ENCODE measurements around the gene CAMK2D.

Gene CAMK2D

DNA sequence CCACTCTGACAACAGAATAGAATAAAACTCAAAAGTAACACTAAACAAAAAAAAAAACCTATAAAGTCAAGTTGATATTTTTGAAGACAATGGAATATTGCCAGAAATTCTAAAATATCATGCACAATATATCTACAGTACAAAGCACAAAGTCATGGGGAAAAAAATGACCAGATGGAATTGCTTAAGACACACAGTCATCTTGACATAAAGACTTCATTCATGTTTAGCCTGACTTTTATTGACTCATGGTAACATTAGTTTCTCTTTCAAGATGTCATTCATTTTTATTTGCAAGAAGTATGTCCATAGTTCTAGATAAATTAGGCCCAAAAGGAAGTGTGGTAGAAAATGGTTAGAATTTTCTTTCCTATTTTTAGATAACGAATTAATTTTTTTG, 259.1 kb downstream of the CAMK2D start:
- DNase-seq (ENCODE audit: low read depth, low spot score), result no peak
- CTCF ChIA-PET, result interaction anchor here (0.7 kb wide), 1 partner anchor 107 kb away, joined by 3 read pairs; no protein-coding TSS in a partner anchor
- POLR2A ChIA-PET, result no interaction called here

DNA sequence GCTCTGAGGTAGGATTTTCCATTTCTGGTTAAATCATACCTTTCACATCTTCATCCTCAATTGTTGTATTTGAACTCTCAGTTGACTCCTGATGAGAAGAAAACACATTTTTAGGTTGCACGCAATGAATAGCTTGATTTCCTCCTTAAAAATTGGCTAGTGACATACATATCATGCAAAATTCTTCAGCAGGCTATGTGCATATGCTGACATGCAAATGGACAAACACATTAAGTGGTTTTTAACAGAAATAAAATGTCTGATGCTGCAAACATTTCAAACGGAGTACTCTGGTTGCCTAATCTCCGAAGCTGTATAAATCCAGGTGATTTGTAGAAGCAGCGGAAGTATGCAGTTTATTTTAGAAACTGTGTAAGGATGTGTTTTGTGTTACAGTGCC, 261.1 kb downstream of the CAMK2D start:
- TF ChIP-seq, protein P1, sequence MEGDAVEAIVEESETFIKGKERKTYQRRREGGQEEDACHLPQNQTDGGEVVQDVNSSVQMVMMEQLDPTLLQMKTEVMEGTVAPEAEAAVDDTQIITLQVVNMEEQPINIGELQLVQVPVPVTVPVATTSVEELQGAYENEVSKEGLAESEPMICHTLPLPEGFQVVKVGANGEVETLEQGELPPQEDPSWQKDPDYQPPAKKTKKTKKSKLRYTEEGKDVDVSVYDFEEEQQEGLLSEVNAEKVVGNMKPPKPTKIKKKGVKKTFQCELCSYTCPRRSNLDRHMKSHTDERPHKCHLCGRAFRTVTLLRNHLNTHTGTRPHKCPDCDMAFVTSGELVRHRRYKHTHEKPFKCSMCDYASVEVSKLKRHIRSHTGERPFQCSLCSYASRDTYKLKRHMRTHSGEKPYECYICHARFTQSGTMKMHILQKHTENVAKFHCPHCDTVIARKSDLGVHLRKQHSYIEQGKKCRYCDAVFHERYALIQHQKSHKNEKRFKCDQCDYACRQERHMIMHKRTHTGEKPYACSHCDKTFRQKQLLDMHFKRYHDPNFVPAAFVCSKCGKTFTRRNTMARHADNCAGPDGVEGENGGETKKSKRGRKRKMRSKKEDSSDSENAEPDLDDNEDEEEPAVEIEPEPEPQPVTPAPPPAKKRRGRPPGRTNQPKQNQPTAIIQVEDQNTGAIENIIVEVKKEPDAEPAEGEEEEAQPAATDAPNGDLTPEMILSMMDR (IDR thresholded peaks at IDR 0.05; ENCODE audit: insufficient read depth, low read length, missing control alignments), result no peak
- ChIA-PET POLR2A (no interaction called here), CTCF (interaction anchor here (1.4 to 3.7 kb wide), 2 partner anchors 13 to 105 kb away, joined by 3 to 18 read pairs; no protein-coding TSS in a partner anchor)
- no peak overlapping the region for H3K4me3 ChIP-seq (ENCODE audit: low read depth, low read length)
- DNase-seq (ENCODE audit: low read depth, low spot score), result no peak

More for the DNA sequence above, 259.1 kb downstream of the CAMK2D start:
- TF ChIP-seq, protein P1 (IDR thresholded peaks at IDR 0.05; ENCODE audit: insufficient read depth, low read length, missing control alignments), result no peak
- H3K4me3 ChIP-seq (ENCODE audit: low read depth, low read length), result no peak overlapping the region

- CTCF ChIA-PET, result interaction anchor here (0.6 to 3.7 kb wide), 2 partner anchors 104 to 737 kb away, joined by 4 to 18 read pairs; no protein-coding TSS in a partner anchor
- H3K4me3 ChIP-seq (ENCODE audit: low read depth, low read length), result no peak overlapping the region
- POLR2A ChIA-PET, result no interaction called here
- TF ChIP-seq, protein P1 (IDR thresholded peaks at IDR 0.05; ENCODE audit: insufficient read depth, low read length, missing control alignments), result no peak
- peak; percentile 45 for DNase-seq (ENCODE audit: low read depth, low spot score)
Measured at GRCh38 chr4:113499696-113500095, 261.8 kb downstream of the CAMK2D start.

GRCh38 chr4:113499166-113499565, 262.4 kb downstream of the CAMK2D start:
- DNase-seq (ENCODE audit: low read depth, low spot score), result no peak
- ChIA-PET CTCF (interaction anchor here (0.6 to 3.7 kb wide), 2 partner anchors 104 to 736 kb away, joined by 4 to 18 read pairs; no protein-coding TSS in a partner anchor), POLR2A (no interaction called here)
- TF ChIP-seq, protein P1 (IDR thresholded peaks at IDR 0.05; ENCODE audit: insufficient read depth, low read length, missing control alignments), result no peak
- H3K4me3 ChIP-seq (ENCODE audit: low read depth, low read length), result no peak overlapping the region

DNA sequence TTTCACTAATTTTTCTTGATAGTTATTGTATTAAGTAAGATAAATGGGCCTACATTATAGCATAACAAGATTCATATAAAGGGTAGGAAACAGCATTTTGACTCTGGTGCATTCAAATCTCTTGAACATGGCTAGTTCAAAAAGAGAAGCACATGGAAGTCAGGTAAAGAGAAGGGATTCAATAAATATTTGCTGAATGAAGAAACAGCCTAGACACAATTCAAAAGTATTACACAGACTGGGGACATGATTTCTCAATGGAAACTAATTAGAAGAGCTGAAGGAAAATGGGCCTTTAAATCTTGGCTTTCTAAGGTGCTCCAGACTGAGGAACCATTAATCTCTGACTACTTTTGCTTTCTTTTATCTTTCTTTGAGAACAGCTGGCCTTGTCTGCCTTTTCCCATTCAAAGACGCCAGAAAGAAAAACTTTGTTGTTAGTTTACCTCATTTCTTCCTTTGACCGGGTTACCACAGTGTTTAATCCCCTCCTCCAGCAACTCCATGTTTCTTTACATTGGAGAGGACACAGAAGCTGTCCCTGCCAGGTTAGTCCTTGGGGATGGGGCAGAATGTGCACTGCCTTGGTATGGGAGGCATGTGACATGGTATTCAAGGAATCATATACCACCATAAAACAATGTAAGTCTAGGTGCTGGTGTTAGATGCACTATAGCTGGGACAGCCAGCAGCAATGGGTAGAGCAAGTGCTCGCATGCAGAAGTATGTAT, 264.2 kb downstream of the CAMK2D start:
- ChIA-PET CTCF (interaction anchor here (0.9 to 1.2 kb wide), 4 partner anchors 10 to 103 kb away, joined by 3 to 6 read pairs (median 3); no protein-coding TSS in a partner anchor), POLR2A (interaction anchor here (0.5 kb wide), 1 partner anchor 269 kb away, joined by 3 read pairs; no protein-coding TSS in a partner anchor)
- no peak overlapping the region for H3K4me3 ChIP-seq (ENCODE audit: low read depth, low read length)
- no peak for DNase-seq (ENCODE audit: low read depth, low spot score)
- TF ChIP-seq, protein P1 (IDR thresholded peaks at IDR 0.05; ENCODE audit: insufficient read depth, low read length, missing control alignments), result no peak

DNA sequence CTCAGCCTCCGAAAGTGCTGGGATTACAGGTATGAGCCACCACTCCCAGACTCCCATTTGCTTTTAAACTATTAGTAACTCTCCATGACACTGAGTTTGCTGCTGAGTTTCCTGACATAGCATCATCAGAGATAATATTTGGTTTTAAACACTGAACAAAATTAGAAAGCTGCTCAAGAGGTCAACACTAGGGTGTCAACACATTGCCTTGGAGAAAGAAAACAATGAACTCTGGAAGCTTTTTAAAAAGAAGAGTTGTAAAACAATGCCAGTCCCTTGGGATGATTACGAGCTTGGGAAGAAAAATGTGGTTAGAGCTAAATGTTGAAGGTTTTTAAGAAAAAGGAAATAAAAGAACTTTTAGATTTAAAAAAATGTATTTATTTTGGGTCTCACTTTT, 264.8 kb downstream of the CAMK2D start:
- TF ChIP-seq, protein P1 (IDR thresholded peaks at IDR 0.05; ENCODE audit: insufficient read depth, low read length, missing control alignments), result no peak
- POLR2A ChIA-PET, result interaction anchor here (0.5 kb wide), 1 partner anchor 270 kb away, joined by 3 read pairs; no protein-coding TSS in a partner anchor
- CTCF ChIA-PET, result interaction anchor here (1.0 kb wide), 3 partner anchors 9 to 103 kb away, joined by 3 read pairs; no protein-coding TSS in a partner anchor
- DNase-seq (ENCODE audit: low read depth, low spot score), result no peak
- H3K4me3 ChIP-seq (ENCODE audit: low read depth, low read length), result no peak overlapping the region
